Activated CD4-positive, alpha-beta T cell treated with anti-CD3 and anti-CD28 coated beads, Interleukin-2, amount 10 ng/mL, durations not matched to agents 24 days and 14 days (primary cell): Measurements from ENCODE around the gene FBXW8. TPM values are rescaled to one million over a fixed set of nuclear protein-coding genes. Genes with fewer than 3 reads are reported as not detected.

Experiments used
- DNase-seq: peaks from one replicate; pipeline ENCODE4 v3.0.0; 2022
- H3K27ac Mint-ChIP-seq: one replicate; pipeline ENCODE4 v1.8.0; 2022; ENCODE audit warnings: mild to moderate bottlenecking, mixed read lengths
- H3K27me3 Mint-ChIP-seq: one replicate; pipeline ENCODE4 v1.8.0; 2022; ENCODE audit warnings: mixed read lengths
- H3K36me3 Mint-ChIP-seq: one replicate; pipeline ENCODE4 v1.8.0; 2022; ENCODE audit warnings: low read depth, mild to moderate bottlenecking, mixed read lengths
- H3K4me1 Mint-ChIP-seq: one replicate; pipeline ENCODE4 v1.8.0; 2021; ENCODE audit warnings: mixed read lengths
- H3K4me3 Mint-ChIP-seq: one replicate; pipeline ENCODE4 v1.8.0; 2022; ENCODE audit warnings: mild to moderate bottlenecking, moderate library complexity, mixed read lengths
- H3K9me3 Mint-ChIP-seq: one replicate; pipeline ENCODE4 v1.8.0; 2021; ENCODE audit warnings: mixed read lengths
- intact Hi-C: fragments of 100-400 bp; cut with micrococcal nuclease; formaldehyde crosslinking; loops from one replicate; pipeline ENCODE4 v1.15.1; 2023
- total RNA-seq: library from RNA; stranded (reverse); gene quantifications from 2 replicates; pipeline ENCODE4 v1.2.3, GENCODE V29; 2022

FBXW8 gene
- total RNA-seq, 1 donor from 2014 or later, result 6.2 TPM

- peak overlapping the region; percentile 75 for H3K27ac Mint-ChIP-seq
- intact Hi-C loops, result loop anchor here (1.0 kb wide), 2 partner anchors 94 to 322 kb away; no protein-coding TSS in a partner anchor
- no peaks in the 10 kb centered on the region for H3K27me3 Mint-ChIP-seq
- H3K36me3 Mint-ChIP-seq, result peaks cover 11% of the 10 kb centered on the region
- no peaks in the 10 kb centered on the region for H3K9me3 Mint-ChIP-seq
- DNase-seq, result peak; percentile 83
- H3K4me1 Mint-ChIP-seq, result peaks cover 2% of the 10 kb centered on the region
- H3K4me3 Mint-ChIP-seq, result no peak overlapping the region
Measured at GRCh38 chr12:117025481-117026151, 114.9 kb downstream of the FBXW8 start.

GRCh38 chr12:117026343-117026742 lies 115.6 kb downstream of the FBXW8 start:
- Mint-ChIP-seq H3K27ac (no peak overlapping the region), H3K9me3 (no peaks in the 10 kb centered on the region), H3K4me1 (peaks cover 2% of the 10 kb centered on the region), H3K4me3 (no peak overlapping the region), H3K36me3 (peaks cover 11% of the 10 kb centered on the region), H3K27me3 (no peaks in the 10 kb centered on the region)
- no peak for DNase-seq
- intact Hi-C loops, result no loop called here

- Mint-ChIP-seq H3K27me3 (no peaks in the 10 kb centered on the region), H3K4me1 (peaks cover 2% of the 10 kb centered on the region), H3K27ac (no peak overlapping the region), H3K9me3 (no peaks in the 10 kb centered on the region), H3K4me3 (no peak overlapping the region), H3K36me3 (peaks cover 11% of the 10 kb centered on the region)
- DNase-seq, result no peak
- intact Hi-C loops, result no loop called here
Measured at GRCh38 chr12:117026921-117027250, 116.1 kb downstream of the FBXW8 start.

GRCh38 chr12:117027251-117028086 lies 116.7 kb downstream of the FBXW8 start:
- DNase-seq, result no peak
- H3K27ac Mint-ChIP-seq, result no peak overlapping the region
- intact Hi-C loops, result no loop called here
- H3K4me1 Mint-ChIP-seq, result peaks cover 2% of the 10 kb centered on the region
- H3K4me3 Mint-ChIP-seq, result no peak overlapping the region
- no peaks in the 10 kb centered on the region for H3K27me3 Mint-ChIP-seq
- H3K36me3 Mint-ChIP-seq, result peaks cover 11% of the 10 kb centered on the region
- no peaks in the 10 kb centered on the region for H3K9me3 Mint-ChIP-seq

GRCh38 chr12:117028254-117028653 lies 117.5 kb downstream of the FBXW8 start:
- H3K4me1 Mint-ChIP-seq, result peaks cover 2% of the 10 kb centered on the region
- peaks cover 11% of the 10 kb centered on the region for H3K36me3 Mint-ChIP-seq
- DNase-seq, result no peak
- intact Hi-C loops, result no loop called here
- no peak overlapping the region for H3K4me3 Mint-ChIP-seq
- no peaks in the 10 kb centered on the region for H3K9me3 Mint-ChIP-seq
- no peaks in the 10 kb centered on the region for H3K27me3 Mint-ChIP-seq
- no peak overlapping the region for H3K27ac Mint-ChIP-seq

GRCh38 chr12:117030187-117030900 lies 119.6 kb downstream of the FBXW8 start:
- no peak overlapping the region for H3K27ac Mint-ChIP-seq
- peaks cover 2% of the 10 kb centered on the region for H3K4me1 Mint-ChIP-seq

GRCh38 chr12:117031843-117032592 lies 121.3 kb downstream of the FBXW8 start:
- DNase-seq, result no peak
- intact Hi-C loops, result no loop called here
- no peak overlapping the region for H3K4me3 Mint-ChIP-seq
- no peaks in the 10 kb centered on the region for H3K4me1 Mint-ChIP-seq
- no peak overlapping the region for H3K27ac Mint-ChIP-seq
- peaks cover 4% of the 10 kb centered on the region for H3K36me3 Mint-ChIP-seq
- H3K9me3 Mint-ChIP-seq, result no peaks in the 10 kb centered on the region
- H3K27me3 Mint-ChIP-seq, result peaks cover 5% of the 10 kb centered on the region

More at GRCh38 chr12:117030187-117030900, 119.6 kb downstream of the FBXW8 start:
- H3K27me3 Mint-ChIP-seq, result peaks cover 5% of the 10 kb centered on the region
- intact Hi-C loops, result no loop called here
- H3K4me3 Mint-ChIP-seq, result no peak overlapping the region
- DNase-seq, result no peak
- peaks cover 9% of the 10 kb centered on the region for H3K36me3 Mint-ChIP-seq
- no peaks in the 10 kb centered on the region for H3K9me3 Mint-ChIP-seq

GRCh38 chr12:117032593-117033381 lies 122.0 kb downstream of the FBXW8 start:
- peaks cover 4% of the 10 kb centered on the region for H3K36me3 Mint-ChIP-seq
- H3K27me3 Mint-ChIP-seq, result peaks cover 5% of the 10 kb centered on the region
- H3K27ac Mint-ChIP-seq, result no peak overlapping the region
- intact Hi-C loops, result no loop called here
- H3K4me1 Mint-ChIP-seq, result no peaks in the 10 kb centered on the region
- no peaks in the 10 kb centered on the region for H3K9me3 Mint-ChIP-seq
- DNase-seq, result no peak
- H3K4me3 Mint-ChIP-seq, result no peak overlapping the region

GRCh38 chr12:117033382-117034221 lies 122.9 kb downstream of the FBXW8 start:
- DNase-seq, result no peak
- Mint-ChIP-seq H3K4me3 (no peak overlapping the region), H3K27ac (no peak overlapping the region), H3K27me3 (peaks cover 5% of the 10 kb centered on the region), H3K36me3 (peaks cover 2% of the 10 kb centered on the region), H3K9me3 (no peaks in the 10 kb centered on the region), H3K4me1 (no peaks in the 10 kb centered on the region)
- intact Hi-C loops, result no loop called here

GRCh38 chr12:117034249-117034648 lies 123.5 kb downstream of the FBXW8 start:
- peaks cover 4% of the 10 kb centered on the region for H3K36me3 Mint-ChIP-seq
- no peak overlapping the region for H3K27ac Mint-ChIP-seq
- intact Hi-C loops, result no loop called here
- no peak for DNase-seq
- no peaks in the 10 kb centered on the region for H3K9me3 Mint-ChIP-seq
- no peak overlapping the region for H3K4me3 Mint-ChIP-seq
- H3K4me1 Mint-ChIP-seq, result no peaks in the 10 kb centered on the region
- peaks cover 5% of the 10 kb centered on the region for H3K27me3 Mint-ChIP-seq

- H3K4me1 Mint-ChIP-seq, result no peaks in the 10 kb centered on the region
- intact Hi-C loops, result no loop called here
Measured at GRCh38 chr12:117034701-117035151, 124.0 kb downstream of the FBXW8 start.

GRCh38 chr12:117035287-117035686 lies 124.5 kb downstream of the FBXW8 start:
- Mint-ChIP-seq H3K27ac (no peak overlapping the region), H3K36me3 (peaks cover 4% of the 10 kb centered on the region), H3K4me3 (no peak overlapping the region), H3K9me3 (no peaks in the 10 kb centered on the region), H3K27me3 (peaks cover 5% of the 10 kb centered on the region), H3K4me1 (no peaks in the 10 kb centered on the region)
- DNase-seq, result no peak
- intact Hi-C loops, result no loop called here

More at GRCh38 chr12:117034701-117035151, 124.0 kb downstream of the FBXW8 start:
- Mint-ChIP-seq H3K4me3 (no peak overlapping the region), H3K9me3 (no peaks in the 10 kb centered on the region), H3K36me3 (peaks cover 4% of the 10 kb centered on the region), H3K27me3 (peaks cover 5% of the 10 kb centered on the region), H3K27ac (no peak overlapping the region)
- no peak for DNase-seq
